Mesenchymal stem cell (in vitro differentiated cells and primary cell): ENCODE data around the gene AUTS2.
"Not testable (repeated sequence)": the region's sequence is repeated elsewhere in the genome, so short reads cannot be mapped to it uniquely, and the experiment has no call there.

Experiments
- DNase-seq: peaks from one replicate; pipeline ENCODE4 v3.0.0-alpha.2; 2013
- H2AFZ ChIP-seq: one replicate; pipeline ENCODE4 v1.6.1; 2013; ENCODE audit warnings: low read depth, mild to moderate bottlenecking, control low read depth, inconsistent platforms, low read length, moderate library complexity
- H2AK5ac ChIP-seq: 2 replicates; pipeline ENCODE4 v1.6.1; 2013; ENCODE audit warnings: low read length, moderate library complexity, mild to moderate bottlenecking, inconsistent platforms; ENCODE audit not compliant: severe bottlenecking
- H2BK120ac ChIP-seq: one replicate; pipeline ENCODE4 v1.6.1; 2013; ENCODE audit warnings: low read depth, mild to moderate bottlenecking, inconsistent platforms, low read length, moderate library complexity
- H2BK12ac ChIP-seq, 2 experiments: one replicate each; pipeline ENCODE4 v1.6.1; 2013; ENCODE audit warnings: inconsistent platforms in 2 of 2, low read length in 2 of 2, mild to moderate bottlenecking in 2 of 2, moderate library complexity in 2 of 2, control low read depth in 1 of 2
- H2BK15ac ChIP-seq: one replicate; pipeline ENCODE4 v1.6.1; 2013; ENCODE audit warnings: mild to moderate bottlenecking, low read depth, inconsistent platforms; ENCODE audit not compliant: poor library complexity, severe bottlenecking
- H2BK5ac ChIP-seq: 2 replicates; pipeline ENCODE4 v1.6.1; 2013; ENCODE audit warnings: low read depth, mild to moderate bottlenecking, low read length, control low read depth, inconsistent platforms; ENCODE audit not compliant: poor library complexity, severe bottlenecking
- H3K14ac ChIP-seq, 2 experiments: one replicate each; pipeline ENCODE4 v1.6.1; 2013; ENCODE audit warnings: inconsistent platforms in 2 of 2, low read length in 2 of 2, control low read depth in 1 of 2, mild to moderate bottlenecking in 1 of 2, moderate library complexity in 1 of 2
- H3K18ac ChIP-seq, 2 experiments: one replicate each; pipeline ENCODE4 v1.6.1; 2013; ENCODE audit warnings: inconsistent platforms in 2 of 2, low read length in 2 of 2, control low read depth in 1 of 2, low read depth in 1 of 2, mild to moderate bottlenecking in 1 of 2
- H3K23ac ChIP-seq, 2 experiments: one replicate each; pipeline ENCODE4 v1.6.1; 2013; ENCODE audit warnings: inconsistent platforms in 2 of 2, low read length in 2 of 2, mild to moderate bottlenecking in 2 of 2, moderate library complexity in 2 of 2, control low read depth in 1 of 2
- H3K27ac ChIP-seq: 2 replicates; pipeline ENCODE4 v1.5.1; 2013; ENCODE audit warnings: mild to moderate bottlenecking, moderate library complexity, low read length, control low read depth, inconsistent platforms; ENCODE audit not compliant: poor library complexity, severe bottlenecking
- H3K27me3 ChIP-seq, 2 experiments: 2 replicates each; pipeline versions ENCODE4 v1.6.1 to v1.7.0; 2013; ENCODE audit warnings: low read length in 2 of 2, mild to moderate bottlenecking in 2 of 2, moderate library complexity in 2 of 2, control low read depth in 1 of 2, inconsistent platforms in 1 of 2; ENCODE audit not compliant: control insufficient read depth in 1 of 2, insufficient read depth in 1 of 2
- H3K36me3 ChIP-seq, 2 experiments: 2 replicates each; pipeline versions ENCODE4 v1.6.1 to v1.7.0; 2013; ENCODE audit warnings: low read length in 2 of 2, control low read depth in 1 of 2, inconsistent platforms in 1 of 2, low read depth in 1 of 2, mild to moderate bottlenecking in 1 of 2; ENCODE audit not compliant: insufficient read depth in 2 of 2, control insufficient read depth in 1 of 2
- H3K4ac ChIP-seq, 2 experiments: one replicate each; pipeline ENCODE4 v1.6.1; 2013; ENCODE audit warnings: inconsistent platforms in 2 of 2, low read length in 2 of 2, mild to moderate bottlenecking in 2 of 2, moderate library complexity in 2 of 2, control low read depth in 1 of 2, low read depth in 1 of 2
- H3K4me1 ChIP-seq: 2 replicates; pipeline ENCODE4 v1.6.1; 2013; ENCODE audit warnings: low read depth, low read length, control low read depth; ENCODE audit not compliant: control insufficient read depth, insufficient read depth
- H3K4me2 ChIP-seq: 2 replicates; pipeline ENCODE4 v1.6.1; 2013; ENCODE audit warnings: low read length, mild to moderate bottlenecking, inconsistent platforms; ENCODE audit not compliant: poor library complexity, severe bottlenecking
- H3K4me3 ChIP-seq, 2 experiments: 2 replicates each; pipeline versions ENCODE4 v1.5.1 to v1.7.0; 2013; ENCODE audit warnings: low read length in 2 of 2, mild to moderate bottlenecking in 2 of 2, control low read depth in 1 of 2, low read depth in 1 of 2; ENCODE audit not compliant: insufficient read depth in 1 of 2
- H3K79me1 ChIP-seq: replicated peaks from 2 replicates; pipeline ENCODE4 v1.6.1; 2013; ENCODE audit warnings: mild to moderate bottlenecking, control low read depth, low read length, inconsistent platforms; ENCODE audit not compliant: poor library complexity, severe bottlenecking
- H3K9ac ChIP-seq: 2 replicates; pipeline ENCODE4 v1.7.0; 2013; ENCODE audit warnings: mild to moderate bottlenecking, low read length, moderate library complexity
- H3K9me3 ChIP-seq: 2 replicates; pipeline ENCODE4 v1.7.0; 2013; ENCODE audit warnings: mild to moderate bottlenecking, low read length; ENCODE audit not compliant: control insufficient read depth
- H4K8ac ChIP-seq: one replicate; pipeline ENCODE4 v1.6.1; 2013; ENCODE audit warnings: inconsistent platforms, mild to moderate bottlenecking, low read length, moderate library complexity
- H4K91ac ChIP-seq: one replicate; pipeline ENCODE4 v1.6.1; 2013; ENCODE audit warnings: mild to moderate bottlenecking, low read length, inconsistent platforms
- WGBS: methylation state at CpG from one replicate; pipeline ENCODE4 v1.1.7; 2013; ENCODE audit warnings: mixed read lengths; 5-methylcytosine and 5-hydroxymethylcytosine counted together

The AUTS2 gene

DNA sequence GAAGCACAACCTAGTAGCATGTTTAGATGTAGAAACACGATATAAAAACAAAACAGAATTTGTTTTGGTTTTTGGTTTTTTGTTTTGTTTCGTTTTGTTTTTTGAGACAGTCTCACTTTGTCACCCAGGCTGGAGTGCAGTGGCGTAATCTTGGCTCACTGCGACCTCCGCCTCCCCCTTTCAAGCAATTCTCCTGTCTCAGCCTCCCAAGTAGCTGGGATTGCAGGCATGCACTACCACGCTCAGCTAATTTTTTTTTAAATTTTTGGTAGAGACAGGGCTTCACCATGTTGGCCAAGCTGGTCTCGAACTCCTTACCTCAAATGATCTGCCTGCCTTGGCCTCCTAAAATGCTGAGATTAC is 1050.2 kb downstream of the AUTS2 start:
- not testable (repeated sequence) for H3K27ac ChIP-seq, H3K14ac ChIP-seq, DNase-seq, H3K79me1 ChIP-seq, H4K8ac ChIP-seq, H3K4me1 ChIP-seq, H2BK5ac ChIP-seq, H4K91ac ChIP-seq, H3K4ac ChIP-seq, H2BK15ac ChIP-seq, H2AK5ac ChIP-seq, H3K23ac ChIP-seq, H3K27me3 ChIP-seq, H2BK12ac ChIP-seq, H2BK120ac ChIP-seq, H2AFZ ChIP-seq, H3K18ac ChIP-seq, H3K36me3 ChIP-seq, H3K4me2 ChIP-seq, H3K9ac ChIP-seq, H3K4me3 ChIP-seq, H3K9me3 ChIP-seq
- WGBS, result 83% methylated on average over 7 of the region's 7 CpGs

DNA sequence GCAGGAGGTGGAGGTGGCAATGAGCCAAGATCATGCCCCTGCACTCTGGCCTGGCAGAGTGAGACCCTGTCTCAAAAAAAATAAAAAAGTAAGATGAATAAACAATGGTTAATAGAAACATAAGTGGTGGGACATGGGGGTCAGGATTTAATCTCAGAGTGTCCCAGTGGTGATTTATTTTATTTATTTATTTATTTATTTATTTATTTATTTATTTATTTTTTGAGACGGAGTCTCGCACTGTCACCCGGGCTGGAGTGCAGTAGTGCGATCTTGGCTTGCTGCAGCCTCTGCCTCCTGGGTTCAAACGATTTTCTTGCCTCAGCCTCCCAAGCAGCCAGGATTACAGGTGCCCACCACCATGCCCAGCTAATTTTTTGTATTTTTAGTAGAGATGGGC is 1051.0 kb downstream of the AUTS2 start:
- Histone ChIP-seq H3K27me3 (no peaks in the 10 kb centered on the region), H3K36me3 (no peaks in the 10 kb centered on the region), H3K14ac (no peak overlapping the region), H3K23ac (no peak overlapping the region), H3K9ac (no peak overlapping the region), H3K79me1 (no peaks in the 10 kb centered on the region), H2AK5ac (no peak overlapping the region), H3K4me2 (no peak overlapping the region), H3K4me1 (peaks cover 6% of the 10 kb centered on the region), H2BK120ac (no peak overlapping the region), H2BK12ac (no peak overlapping the region), H3K4me3 (no peak overlapping the region), H3K18ac (no peak overlapping the region), H2AFZ (no peak overlapping the region), H3K4ac (no peak overlapping the region), H4K91ac (no peak overlapping the region), H3K27ac (no peak overlapping the region), H4K8ac (no peak overlapping the region), H3K9me3 (no peaks in the 10 kb centered on the region), H2BK5ac (no peak overlapping the region), H2BK15ac (no peak overlapping the region)
- WGBS, result 88% methylated on average over 4 of the region's 5 CpGs
- no peak for DNase-seq

DNA sequence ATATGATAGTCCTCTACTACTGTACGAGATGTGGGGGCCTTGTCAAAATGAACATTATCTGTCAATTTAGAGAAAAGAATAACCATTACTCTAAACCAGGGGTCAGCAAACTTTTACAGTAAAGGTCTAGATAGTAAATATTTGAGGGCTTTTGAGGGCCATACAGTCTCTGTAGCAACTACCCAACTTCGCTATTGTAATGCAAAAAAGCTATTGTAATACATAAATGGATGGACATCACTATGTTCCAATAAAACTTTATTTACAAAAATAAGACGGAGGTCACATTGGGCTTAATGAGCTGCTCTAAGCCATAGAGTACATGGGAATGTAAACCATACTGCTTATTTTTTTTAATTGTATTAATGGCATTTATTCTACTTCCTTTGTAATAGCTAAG is 1055.9 kb downstream of the AUTS2 start:
- no peak overlapping the region for H2BK5ac ChIP-seq
- H3K14ac ChIP-seq, result no peak overlapping the region
- H3K18ac ChIP-seq, result no peak overlapping the region
- H4K8ac ChIP-seq, result no peak overlapping the region
- H3K4me1 ChIP-seq, result no peaks in the 10 kb centered on the region
- H3K4me3 ChIP-seq, result no peak overlapping the region
- H2BK120ac ChIP-seq, result no peak overlapping the region
- H3K27me3 ChIP-seq, result no peaks in the 10 kb centered on the region
- no peaks in the 10 kb centered on the region for H3K79me1 ChIP-seq
- H2BK12ac ChIP-seq, result no peak overlapping the region
- no peak overlapping the region for H3K9ac ChIP-seq
- H3K27ac ChIP-seq, result no peak overlapping the region
- no CpG with 5 or more reads among the region's 3 CpGs for WGBS
- no peak overlapping the region for H2AFZ ChIP-seq
- H3K4ac ChIP-seq, result no peak overlapping the region
- H4K91ac ChIP-seq, result no peak overlapping the region
- no peak overlapping the region for H3K4me2 ChIP-seq
- no peaks in the 10 kb centered on the region for H3K9me3 ChIP-seq
- no peak overlapping the region for H2BK15ac ChIP-seq
- DNase-seq, result no peak
- H3K36me3 ChIP-seq, result no peaks in the 10 kb centered on the region
- H2AK5ac ChIP-seq, result no peak overlapping the region
- H3K23ac ChIP-seq, result no peak overlapping the region

DNA sequence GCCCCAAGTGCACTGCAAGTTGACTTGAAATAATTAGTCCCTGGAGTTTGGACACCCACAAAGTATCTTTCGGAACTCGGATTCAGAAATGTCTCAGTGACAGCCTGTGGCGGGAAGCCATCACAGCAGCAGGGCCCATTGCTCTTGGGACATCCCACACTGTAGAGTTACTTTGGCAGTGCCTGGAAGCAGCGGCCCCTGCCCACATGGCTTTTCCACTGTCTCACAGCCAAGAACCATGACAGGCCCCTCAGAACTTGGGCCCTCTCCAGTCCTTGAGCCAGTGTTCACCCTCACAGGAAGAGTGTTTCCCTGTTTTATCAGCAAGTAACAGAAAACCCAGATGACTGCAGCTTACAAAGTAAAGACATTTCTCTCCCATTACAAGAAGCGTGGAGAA is 1056.7 kb downstream of the AUTS2 start:
- no peak overlapping the region for H2BK120ac ChIP-seq
- H3K4ac ChIP-seq, result no peak overlapping the region
- no peak overlapping the region for H3K27ac ChIP-seq
- H2BK5ac ChIP-seq, result no peak overlapping the region
- no peak overlapping the region for H3K4me2 ChIP-seq
- no peak overlapping the region for H2BK12ac ChIP-seq
- H3K79me1 ChIP-seq, result no peaks in the 10 kb centered on the region
- no peak overlapping the region for H3K18ac ChIP-seq
- H3K9me3 ChIP-seq, result no peaks in the 10 kb centered on the region
- H2AK5ac ChIP-seq, result no peak overlapping the region
- H3K4me1 ChIP-seq, result no peaks in the 10 kb centered on the region
- WGBS, result 87% methylated on average over 5 of the region's 5 CpGs
- H4K91ac ChIP-seq, result no peak overlapping the region
- H3K9ac ChIP-seq, result no peak overlapping the region
- H2AFZ ChIP-seq, result no peak overlapping the region
- no peak for DNase-seq
- no peaks in the 10 kb centered on the region for H3K36me3 ChIP-seq
- H3K14ac ChIP-seq, result no peak overlapping the region
- no peak overlapping the region for H2BK15ac ChIP-seq
- H3K4me3 ChIP-seq, result no peak overlapping the region
- H4K8ac ChIP-seq, result no peak overlapping the region
- H3K27me3 ChIP-seq, result no peaks in the 10 kb centered on the region
- H3K23ac ChIP-seq, result no peak overlapping the region
